Endodermal cell (in vitro differentiated cells): ENCODE data around the gene LRTM2. TPM values are rescaled to one million over a fixed set of nuclear protein-coding genes. Genes with fewer than 3 reads are reported as not detected.

Experiments used
- DNase-seq: peaks from one replicate; pipeline ENCODE4 v3.0.0-alpha.2; 2017
- H3K27ac ChIP-seq: 2 replicates; pipeline ENCODE4 v1.5.1; 2013; ENCODE audit warnings: mild to moderate bottlenecking, low read depth, low read length, moderate library complexity
- H3K27me3 ChIP-seq: 2 replicates; pipeline ENCODE4 v1.6.1; 2013; ENCODE audit warnings: mild to moderate bottlenecking, low read length, moderate library complexity; ENCODE audit not compliant: insufficient read depth, control insufficient read depth, poor library complexity, severe bottlenecking
- H3K36me3 ChIP-seq: 2 replicates; pipeline ENCODE4 v1.7.0; 2013; ENCODE audit warnings: mild to moderate bottlenecking, low read length, moderate library complexity; ENCODE audit not compliant: control insufficient read depth, insufficient read depth
- H3K4me1 ChIP-seq: one replicate; pipeline ENCODE4 v1.7.0; 2013; ENCODE audit warnings: low read length; ENCODE audit not compliant: control insufficient read depth, insufficient read depth
- H3K4me3 ChIP-seq: 2 replicates; pipeline ENCODE4 v1.5.1; 2013; ENCODE audit warnings: mild to moderate bottlenecking, low read length, moderate library complexity
- H3K9ac ChIP-seq: 2 replicates; pipeline ENCODE4 v1.6.1; 2013; ENCODE audit warnings: mild to moderate bottlenecking, low read length, moderate library complexity; ENCODE audit not compliant: poor library complexity, severe bottlenecking; ENCODE audit errors: extremely low read depth
- H3K9me3 ChIP-seq: 2 replicates; pipeline ENCODE4 v1.6.1; 2013; ENCODE audit warnings: mild to moderate bottlenecking, low read length, moderate library complexity; ENCODE audit not compliant: control insufficient read depth
- H3K27ac Mint-ChIP-seq: 2 replicates; pipeline ENCODE4 v1.8.0; 2020; ENCODE audit warnings: mixed read lengths
- H3K27me3 Mint-ChIP-seq: 2 replicates; pipeline ENCODE4 v1.8.0; 2021; ENCODE audit warnings: mild to moderate bottlenecking, mixed read lengths; ENCODE audit not compliant: insufficient read depth
- H3K36me3 Mint-ChIP-seq: 2 replicates; pipeline ENCODE4 v1.8.0; 2020; ENCODE audit warnings: low read depth, mixed read lengths
- H3K4me1 Mint-ChIP-seq: 2 replicates; pipeline ENCODE4 v1.8.0; 2020; ENCODE audit warnings: mixed read lengths
- H3K4me3 Mint-ChIP-seq: 2 replicates; pipeline ENCODE4 v1.8.0; 2020; ENCODE audit warnings: mild to moderate bottlenecking, moderate library complexity, mixed read lengths
- H3K9me3 Mint-ChIP-seq: 2 replicates; pipeline ENCODE4 v1.8.0; 2020; ENCODE audit warnings: mild to moderate bottlenecking, mixed read lengths
- WGBS, 2 experiments: methylation state at CpG; one replicate each; pipeline versions ENCODE4 v1.1.5 to v1.1.7; 2013; ENCODE audit warnings: missing lambda C conversion rate in 2 of 2, mixed read lengths in 1 of 2; ENCODE audit not compliant: insufficient coverage in 1 of 2, insufficient read length in 1 of 2; 5-methylcytosine and 5-hydroxymethylcytosine counted together
- total RNA-seq, 2 donors: library from RNA; stranded (reverse); fragmentation: NEBNext Ultra II Directional in 1 of 2; extraction: Animal tissue kit (Norgen Biotek cat#: 25700) in 1 of 2; gene quantifications; 2 replicates in 1 of 2; 3 replicates in 1 of 2; pipeline ENCODE4 v1.2.1, GENCODE V29; 2021
- TF ChIP-seq, protein P1 (sequence below): fragments of 200-600 bp; sonication (generic); conservative IDR thresholded peaks from 2 replicates; pipeline ENCODE4 v1.5.0; 2021; ENCODE audit warnings: antibody characterized with exemption, mild to moderate bottlenecking

LRTM2 gene
- total RNA-seq, 2 donors from 2014 or later: 0.40 TPM

DNA sequence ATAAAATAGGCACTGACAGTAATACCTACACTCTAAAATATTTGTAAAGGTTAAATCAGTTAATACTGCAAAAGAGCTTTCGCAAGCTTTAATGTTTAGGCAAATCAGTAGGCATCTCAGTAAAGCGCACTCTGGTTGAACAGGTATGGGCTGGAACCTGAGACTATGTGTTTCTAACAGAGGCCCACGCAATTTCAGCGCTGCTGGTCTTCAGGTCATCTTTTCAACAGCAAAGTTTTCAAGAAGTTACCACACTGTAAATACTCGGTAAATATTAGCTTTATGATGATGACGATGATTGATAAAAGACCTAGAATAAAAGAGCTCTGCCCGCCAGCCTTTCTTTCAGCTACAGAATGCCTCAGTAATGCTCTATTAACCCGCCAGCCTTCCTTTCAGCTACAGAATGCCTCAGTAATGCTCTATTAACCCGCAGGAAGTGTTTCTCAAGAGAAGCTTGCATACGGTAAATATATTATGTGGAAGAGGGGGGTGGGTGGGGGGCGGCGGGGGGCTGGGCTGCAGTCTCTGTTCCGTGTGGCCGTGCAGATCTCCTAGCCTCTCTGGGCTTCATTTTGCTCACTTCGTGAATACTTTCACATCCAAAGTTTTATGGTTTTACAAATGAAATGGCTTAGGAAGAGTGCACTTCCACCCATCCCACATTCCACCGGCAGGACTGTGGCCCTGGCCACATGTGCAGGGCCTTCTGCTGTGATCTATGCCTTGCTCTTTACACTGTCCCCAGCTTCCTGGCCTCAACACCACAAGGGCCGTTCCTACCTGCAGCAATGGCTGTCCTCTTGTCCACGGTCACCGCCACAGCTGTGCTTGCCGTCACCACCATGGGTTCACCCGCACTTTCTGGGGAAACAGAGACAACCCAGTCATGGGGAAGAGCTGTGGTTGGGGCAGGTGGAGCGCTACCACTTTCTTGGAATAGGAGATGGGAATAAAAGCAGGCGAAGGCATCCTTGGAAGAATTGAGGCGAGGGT, 19.9 kb downstream of the LRTM2 start:
- Histone ChIP-seq H3K36me3 (no peaks in the 10 kb centered on the region), H3K9me3 (no peaks in the 10 kb centered on the region), H3K27me3 (no peaks in the 10 kb centered on the region), H3K4me1 (no peaks in the 10 kb centered on the region), H3K4me3 (no peak overlapping the region), H3K27ac (peak overlapping the region; percentile 44), H3K9ac (no peak overlapping the region)
- H3K27ac Mint-ChIP-seq: no peak overlapping the region
- WGBS, 2 experiments: 91% methylated on average over 18 to 19 of the region's 24 CpGs
- DNase-seq: peak; percentile 48
- H3K36me3 Mint-ChIP-seq: no peaks in the 10 kb centered on the region
- TF ChIP-seq, protein P1, sequence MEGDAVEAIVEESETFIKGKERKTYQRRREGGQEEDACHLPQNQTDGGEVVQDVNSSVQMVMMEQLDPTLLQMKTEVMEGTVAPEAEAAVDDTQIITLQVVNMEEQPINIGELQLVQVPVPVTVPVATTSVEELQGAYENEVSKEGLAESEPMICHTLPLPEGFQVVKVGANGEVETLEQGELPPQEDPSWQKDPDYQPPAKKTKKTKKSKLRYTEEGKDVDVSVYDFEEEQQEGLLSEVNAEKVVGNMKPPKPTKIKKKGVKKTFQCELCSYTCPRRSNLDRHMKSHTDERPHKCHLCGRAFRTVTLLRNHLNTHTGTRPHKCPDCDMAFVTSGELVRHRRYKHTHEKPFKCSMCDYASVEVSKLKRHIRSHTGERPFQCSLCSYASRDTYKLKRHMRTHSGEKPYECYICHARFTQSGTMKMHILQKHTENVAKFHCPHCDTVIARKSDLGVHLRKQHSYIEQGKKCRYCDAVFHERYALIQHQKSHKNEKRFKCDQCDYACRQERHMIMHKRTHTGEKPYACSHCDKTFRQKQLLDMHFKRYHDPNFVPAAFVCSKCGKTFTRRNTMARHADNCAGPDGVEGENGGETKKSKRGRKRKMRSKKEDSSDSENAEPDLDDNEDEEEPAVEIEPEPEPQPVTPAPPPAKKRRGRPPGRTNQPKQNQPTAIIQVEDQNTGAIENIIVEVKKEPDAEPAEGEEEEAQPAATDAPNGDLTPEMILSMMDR: no peak
- H3K4me3 Mint-ChIP-seq: no peak overlapping the region
- peaks cover 17% of the 10 kb centered on the region for H3K4me1 Mint-ChIP-seq
- H3K27me3 Mint-ChIP-seq: peaks cover 1% of the 10 kb centered on the region
- no peaks in the 10 kb centered on the region for H3K9me3 Mint-ChIP-seq

DNA sequence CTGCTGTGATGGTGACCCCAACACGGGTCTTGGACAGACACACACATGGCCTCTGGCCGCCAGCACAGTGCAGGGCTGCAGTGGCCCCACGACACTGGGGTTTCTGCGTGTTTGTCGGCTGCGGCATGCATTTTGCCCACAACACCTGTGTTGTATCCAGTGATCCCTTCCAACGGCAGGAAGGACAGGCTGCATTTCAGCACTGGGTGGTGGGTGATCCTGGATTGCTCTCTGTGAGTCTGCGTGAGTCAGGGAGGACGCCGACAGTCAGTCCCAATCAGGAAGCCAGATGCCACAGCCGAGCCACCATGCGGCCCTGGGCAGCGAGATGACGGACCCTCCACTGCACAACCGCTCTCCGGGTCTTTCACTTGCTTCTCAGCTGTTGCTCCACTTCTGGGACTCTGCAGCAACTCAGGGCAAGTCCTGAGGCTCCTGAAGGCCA, 20.6 kb downstream of the LRTM2 start:
- H3K36me3 Mint-ChIP-seq: no peaks in the 10 kb centered on the region

DNA sequence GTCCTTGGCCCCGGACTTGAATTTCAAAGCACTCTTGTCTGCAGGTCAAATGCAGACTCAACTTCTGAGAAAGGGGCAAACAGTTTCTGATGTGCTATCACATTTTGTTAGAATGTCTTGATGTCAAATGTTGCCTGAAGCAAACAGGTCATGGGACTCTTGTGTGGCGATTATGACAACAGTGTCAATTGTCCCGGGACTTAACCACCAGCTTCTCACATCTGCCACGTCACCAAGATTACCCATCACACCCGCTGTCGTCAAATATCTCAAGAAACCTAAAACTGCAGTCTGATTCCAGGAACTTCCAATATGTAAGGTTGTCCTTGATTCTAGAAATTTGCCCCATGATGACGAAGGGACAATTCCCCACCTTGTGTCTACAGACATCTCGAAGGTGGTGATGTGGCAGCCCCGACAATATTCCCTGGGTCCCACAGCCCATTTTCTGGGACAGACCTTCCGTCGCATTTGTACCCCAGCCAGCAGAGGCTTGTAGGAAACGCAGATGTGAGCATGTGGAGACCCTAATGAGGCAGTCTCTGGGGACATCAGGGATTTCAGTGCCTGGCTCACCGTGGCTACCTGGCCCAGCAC, 21.3 kb downstream of the LRTM2 start:
- H3K27ac Mint-ChIP-seq: no peak overlapping the region
- Histone ChIP-seq H3K27me3 (no peaks in the 10 kb centered on the region), H3K9me3 (no peaks in the 10 kb centered on the region), H3K9ac (no peak overlapping the region), H3K4me1 (no peaks in the 10 kb centered on the region), H3K36me3 (no peaks in the 10 kb centered on the region), H3K27ac (no peak overlapping the region), H3K4me3 (no peak overlapping the region)
- no peaks in the 10 kb centered on the region for H3K36me3 Mint-ChIP-seq
- DNase-seq: no peak
- 89 to 95% methylated on average over 10 to 13 of the region's 13 CpGs for WGBS, 2 experiments
- peaks cover 17% of the 10 kb centered on the region for H3K4me1 Mint-ChIP-seq
- TF ChIP-seq, protein P1: no peak
- peaks cover 1% of the 10 kb centered on the region for H3K27me3 Mint-ChIP-seq
- H3K4me3 Mint-ChIP-seq: no peak overlapping the region
- no peaks in the 10 kb centered on the region for H3K9me3 Mint-ChIP-seq

More for the DNA sequence above, 20.6 kb downstream of the LRTM2 start:
- H3K4me1 ChIP-seq: no peaks in the 10 kb centered on the region
- peaks cover 1% of the 10 kb centered on the region for H3K27me3 Mint-ChIP-seq
- no peaks in the 10 kb centered on the region for H3K36me3 ChIP-seq
- TF ChIP-seq, protein P1: no peak
- DNase-seq: peak; percentile 53
- H3K27ac Mint-ChIP-seq: no peak overlapping the region
- no peaks in the 10 kb centered on the region for H3K9me3 ChIP-seq
- no peak overlapping the region for H3K9ac ChIP-seq
- H3K27me3 ChIP-seq: no peaks in the 10 kb centered on the region
- H3K4me3 Mint-ChIP-seq: no peak overlapping the region
- no peak overlapping the region for H3K27ac ChIP-seq
- no peaks in the 10 kb centered on the region for H3K9me3 Mint-ChIP-seq
- H3K4me1 Mint-ChIP-seq: peaks cover 17% of the 10 kb centered on the region
- no peak overlapping the region for H3K4me3 ChIP-seq
- 93 to 96% methylated on average over 13 to 16 of the region's 16 CpGs for WGBS, 2 experiments
